A549 (cell line): ENCODE data around the gene FBRSL1.

Experiments
- EP300 ChIP-seq, 2 experiments: fragments of >200 bp; sonication (Bioruptor Twin); formaldehyde crosslinking; IDR thresholded peaks; 2 replicates in 1 of 2; 3 replicates in 1 of 2; pipeline ENCODE4 v1.6.1; 2016 to 2017
- FOSL2 ChIP-seq, 2 experiments: fragments of 450-650 bp in 1 of 2; fragments of >200 bp in 1 of 2; sonication (Bioruptor Twin) in 1 of 2; formaldehyde crosslinking; IDR thresholded peaks; 2 replicates each; pipeline versions ENCODE4 v1.5.0 to v1.6.1; 2016 to 2020; ENCODE audit warnings: mild to moderate bottlenecking in 1 of 2, moderate library complexity in 1 of 2
- JUN ChIP-seq, 2 experiments: fragments of >200 bp; sonication (Bioruptor Twin); formaldehyde crosslinking; IDR thresholded peaks; 2 replicates in 1 of 2; 3 replicates in 1 of 2; pipeline ENCODE4 v1.6.1; 2016 to 2017
- KDM1A ChIP-seq: fragments of 200-600 bp; sonication (generic); IDR thresholded peaks from 2 replicates; pipeline ENCODE4 v1.6.1; 2016; ENCODE audit warnings: low read depth, mild to moderate bottlenecking
- MAZ ChIP-seq: fragments of 150-350 bp; IDR thresholded peaks from 2 replicates; pipeline ENCODE4 v1.6.1; 2014; ENCODE audit warnings: antibody characterized with exemption, low read depth, low read length, borderline replicate concordance
- MYC ChIP-seq: IDR thresholded peaks from 2 replicates; pipeline ENCODE4 v1.6.1; 2012; ENCODE audit warnings: mild to moderate bottlenecking, inconsistent platforms, low read length, improper control_type of control experiment, borderline replicate concordance
- NFE2L2 ChIP-seq: fragments of 150-350 bp; conservative IDR thresholded peaks from 2 replicates; pipeline ENCODE4 v1.6.1; 2014; ENCODE audit warnings: low read length
- POLR2A ChIP-seq: IDR thresholded peaks from 2 replicates; pipeline ENCODE4 v1.6.1; 2012; ENCODE audit warnings: mild to moderate bottlenecking, low read length
- POLR2AphosphoS2 ChIP-seq: conservative IDR thresholded peaks from 2 replicates; pipeline ENCODE4 v1.6.1; 2012; ENCODE audit warnings: low read length, improper control_type of control experiment, inconsistent platforms
- ZNF302 ChIP-seq: fragments of 250-450 bp; sonication (Bioruptor Pico); IDR thresholded peaks from 2 replicates; pipeline ENCODE4 v1.9.0; 2021; ENCODE audit warnings: inconsistent platforms, mild to moderate bottlenecking, moderate library complexity
- TF ChIP-seq, protein P1 (sequence below): fragments of >200 bp; sonication (Bioruptor Twin); formaldehyde crosslinking; IDR thresholded peaks from 3 replicates; pipeline ENCODE4 v1.5.1; 2016
- TF ChIP-seq, protein P2 (sequence below): fragments of 450-650 bp; IDR thresholded peaks from 2 replicates; pipeline ENCODE4 v1.6.1; 2014; ENCODE audit warnings: antibody characterized with exemption
- TF ChIP-seq, protein P3 (sequence below): fragments of 250-450 bp; sonication (Bioruptor Pico); IDR thresholded peaks from 2 replicates; pipeline ENCODE4 v1.5.0; 2021; ENCODE audit warnings: mild to moderate bottlenecking, moderate library complexity, borderline replicate concordance
- TF ChIP-seq, protein P4 (sequence below): IDR thresholded peaks from 2 replicates; pipeline ENCODE4 v1.6.1; 2012

DNA sequence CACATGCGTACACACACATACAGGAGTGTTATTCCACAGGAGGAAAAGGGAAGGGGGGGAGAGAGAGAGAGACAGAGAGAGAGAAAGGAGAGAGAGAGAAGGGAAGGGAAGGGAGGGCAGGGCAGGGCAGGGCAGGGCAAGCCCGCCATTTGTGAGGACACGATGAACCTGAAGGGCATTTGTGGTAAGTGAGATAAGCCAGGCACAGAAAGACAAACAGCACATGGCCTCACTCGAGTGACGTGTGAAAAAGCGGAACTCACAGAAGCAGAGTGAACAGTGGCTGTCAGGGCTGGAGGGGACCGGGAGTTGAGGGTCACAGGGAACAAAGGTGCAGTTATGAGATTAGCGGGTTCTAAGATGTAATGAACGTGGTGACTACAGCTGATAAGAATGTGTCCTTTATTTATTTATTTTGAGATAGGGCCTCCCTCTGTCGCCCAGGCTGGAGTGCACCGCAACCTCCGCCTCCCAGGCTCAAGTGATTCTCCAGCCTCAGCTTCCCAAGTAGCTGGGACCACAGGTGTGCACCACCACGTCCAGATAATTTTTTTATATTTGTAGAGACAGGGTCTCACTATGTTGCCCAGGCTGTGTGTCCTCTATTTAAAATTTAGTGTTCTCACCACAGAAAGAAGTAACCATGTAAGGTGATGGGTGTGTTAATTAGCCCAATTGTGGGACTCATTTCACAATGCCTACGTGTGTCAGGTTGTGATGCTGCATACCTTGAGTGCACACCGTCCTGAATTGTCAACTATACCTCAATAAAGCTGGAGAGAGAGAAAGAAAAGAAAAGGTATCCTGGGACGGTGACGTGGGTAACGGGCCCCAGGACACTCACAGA lies 18.7 kb upstream of the FBRSL1 start:
- TF ChIP-seq POLR2AphosphoS2, result no peak
- no peak for TF ChIP-seq MAZ
- TF ChIP-seq POLR2A, result no peak
- TF ChIP-seq, protein P1, sequence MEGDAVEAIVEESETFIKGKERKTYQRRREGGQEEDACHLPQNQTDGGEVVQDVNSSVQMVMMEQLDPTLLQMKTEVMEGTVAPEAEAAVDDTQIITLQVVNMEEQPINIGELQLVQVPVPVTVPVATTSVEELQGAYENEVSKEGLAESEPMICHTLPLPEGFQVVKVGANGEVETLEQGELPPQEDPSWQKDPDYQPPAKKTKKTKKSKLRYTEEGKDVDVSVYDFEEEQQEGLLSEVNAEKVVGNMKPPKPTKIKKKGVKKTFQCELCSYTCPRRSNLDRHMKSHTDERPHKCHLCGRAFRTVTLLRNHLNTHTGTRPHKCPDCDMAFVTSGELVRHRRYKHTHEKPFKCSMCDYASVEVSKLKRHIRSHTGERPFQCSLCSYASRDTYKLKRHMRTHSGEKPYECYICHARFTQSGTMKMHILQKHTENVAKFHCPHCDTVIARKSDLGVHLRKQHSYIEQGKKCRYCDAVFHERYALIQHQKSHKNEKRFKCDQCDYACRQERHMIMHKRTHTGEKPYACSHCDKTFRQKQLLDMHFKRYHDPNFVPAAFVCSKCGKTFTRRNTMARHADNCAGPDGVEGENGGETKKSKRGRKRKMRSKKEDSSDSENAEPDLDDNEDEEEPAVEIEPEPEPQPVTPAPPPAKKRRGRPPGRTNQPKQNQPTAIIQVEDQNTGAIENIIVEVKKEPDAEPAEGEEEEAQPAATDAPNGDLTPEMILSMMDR, result no peak
- TF ChIP-seq EP300 (IDR thresholded peaks at IDR 0.05), result no peak
- TF ChIP-seq, protein P2, sequence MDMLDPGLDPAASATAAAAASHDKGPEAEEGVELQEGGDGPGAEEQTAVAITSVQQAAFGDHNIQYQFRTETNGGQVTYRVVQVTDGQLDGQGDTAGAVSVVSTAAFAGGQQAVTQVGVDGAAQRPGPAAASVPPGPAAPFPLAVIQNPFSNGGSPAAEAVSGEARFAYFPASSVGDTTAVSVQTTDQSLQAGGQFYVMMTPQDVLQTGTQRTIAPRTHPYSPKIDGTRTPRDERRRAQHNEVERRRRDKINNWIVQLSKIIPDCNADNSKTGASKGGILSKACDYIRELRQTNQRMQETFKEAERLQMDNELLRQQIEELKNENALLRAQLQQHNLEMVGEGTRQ, result no peak
- TF ChIP-seq, protein P3, sequence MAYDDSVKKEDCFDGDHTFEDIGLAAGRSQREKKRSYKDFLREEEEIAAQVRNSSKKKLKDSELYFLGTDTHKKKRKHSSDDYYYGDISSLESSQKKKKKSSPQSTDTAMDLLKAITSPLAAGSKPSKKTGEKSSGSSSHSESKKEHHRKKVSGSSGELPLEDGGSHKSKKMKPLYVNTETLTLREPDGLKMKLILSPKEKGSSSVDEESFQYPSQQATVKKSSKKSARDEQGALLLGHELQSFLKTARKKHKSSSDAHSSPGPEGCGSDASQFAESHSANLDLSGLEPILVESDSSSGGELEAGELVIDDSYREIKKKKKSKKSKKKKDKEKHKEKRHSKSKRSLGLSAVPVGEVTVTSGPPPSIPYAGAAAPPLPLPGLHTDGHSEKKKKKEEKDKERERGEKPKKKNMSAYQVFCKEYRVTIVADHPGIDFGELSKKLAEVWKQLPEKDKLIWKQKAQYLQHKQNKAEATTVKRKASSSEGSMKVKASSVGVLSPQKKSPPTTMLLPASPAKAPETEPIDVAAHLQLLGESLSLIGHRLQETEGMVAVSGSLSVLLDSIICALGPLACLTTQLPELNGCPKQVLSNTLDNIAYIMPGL (CRISPR knock-in tag), result no peak
- TF ChIP-seq MYC, result no peak
- no peak for TF ChIP-seq NFE2L2
- no peak for TF ChIP-seq JUN (IDR thresholded peaks at IDR 0.05)
- TF ChIP-seq, protein P4, sequence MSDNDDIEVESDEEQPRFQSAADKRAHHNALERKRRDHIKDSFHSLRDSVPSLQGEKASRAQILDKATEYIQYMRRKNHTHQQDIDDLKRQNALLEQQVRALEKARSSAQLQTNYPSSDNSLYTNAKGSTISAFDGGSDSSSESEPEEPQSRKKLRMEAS, result no peak
- TF ChIP-seq FOSL2 (IDR thresholded peaks at IDR 0.05), result no peak
- TF ChIP-seq FOSL2 (CRISPR knock-in tag; IDR thresholded peaks at IDR 0.05), result no peak
- no peak for TF ChIP-seq ZNF302 (CRISPR knock-in tag)
- TF ChIP-seq KDM1A, result no peak
